Measurements from ENCODE around the gene USP32.
"Not testable (repeated sequence)": the region's sequence is repeated elsewhere in the genome, so short reads cannot be mapped to it uniquely, and the experiment has no call there.

Gene USP32

DNA sequence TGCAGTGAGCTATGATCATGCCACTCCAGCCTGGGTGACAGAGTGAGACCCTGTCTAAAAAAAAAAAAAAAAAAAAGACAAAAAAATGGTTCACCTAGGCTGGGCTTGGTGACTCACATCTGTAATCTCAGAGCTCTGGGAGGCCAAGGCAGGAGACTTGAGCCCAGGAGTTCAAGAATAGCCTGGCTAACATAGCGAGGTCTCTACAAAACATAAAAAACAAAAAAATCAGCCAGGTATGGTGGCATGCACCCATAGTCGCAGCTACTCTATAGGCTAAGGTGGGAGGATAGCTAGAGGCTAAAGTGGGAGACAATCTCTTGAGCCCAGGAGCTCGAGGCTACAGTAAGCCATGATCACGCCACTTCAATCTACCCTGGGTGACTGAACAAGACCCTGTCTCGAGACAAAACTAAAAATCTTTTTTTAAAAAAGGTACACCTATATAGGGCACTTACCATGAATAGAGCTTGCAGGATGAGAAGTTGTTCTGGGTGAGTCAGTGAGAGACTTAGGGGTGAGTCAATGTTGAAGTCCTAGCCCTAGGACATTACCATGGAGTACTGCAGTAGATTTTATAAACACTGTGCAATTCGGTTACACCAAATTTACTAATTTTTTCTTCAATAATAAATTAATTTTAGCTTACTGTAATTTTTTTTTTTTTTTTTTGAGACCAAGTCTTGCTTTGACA, 19.0 kb downstream of the USP32 start:
- no peak for DNase-seq (ENCODE audit: low read depth in 2 of 2)

DNA sequence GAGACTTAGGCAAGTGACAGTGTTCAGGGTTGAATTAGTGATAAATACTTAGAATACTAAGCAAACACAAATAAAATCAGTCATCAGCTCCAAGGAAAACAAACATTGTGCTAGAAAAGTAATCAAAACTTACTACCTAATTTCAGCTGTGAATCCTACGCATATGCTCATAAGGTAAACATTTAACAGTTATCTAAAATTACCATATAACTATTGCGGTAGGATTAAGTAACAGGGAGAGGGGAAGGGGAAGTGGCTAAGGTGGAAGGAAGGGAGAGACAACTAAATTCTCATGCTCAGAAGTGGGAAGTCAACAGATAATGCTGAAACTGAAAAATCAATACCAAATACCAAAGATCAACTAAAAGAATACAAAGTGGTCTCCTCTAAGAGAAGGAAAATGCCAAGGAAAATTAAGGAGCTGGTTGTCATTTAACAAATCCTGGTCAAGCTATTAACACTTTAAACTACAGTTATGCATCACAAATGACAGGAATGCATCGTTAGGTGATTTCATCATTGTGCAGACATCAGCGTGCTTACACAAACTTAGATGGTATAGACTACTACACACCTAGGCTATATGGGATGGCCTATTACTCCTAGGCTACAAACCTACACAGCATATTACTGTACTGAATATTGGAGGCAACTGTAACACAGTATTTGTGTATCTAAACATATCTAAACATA, 20.0 kb downstream of the USP32 start:
- no peak for DNase-seq (ENCODE audit: low read depth in 2 of 2)

DNA sequence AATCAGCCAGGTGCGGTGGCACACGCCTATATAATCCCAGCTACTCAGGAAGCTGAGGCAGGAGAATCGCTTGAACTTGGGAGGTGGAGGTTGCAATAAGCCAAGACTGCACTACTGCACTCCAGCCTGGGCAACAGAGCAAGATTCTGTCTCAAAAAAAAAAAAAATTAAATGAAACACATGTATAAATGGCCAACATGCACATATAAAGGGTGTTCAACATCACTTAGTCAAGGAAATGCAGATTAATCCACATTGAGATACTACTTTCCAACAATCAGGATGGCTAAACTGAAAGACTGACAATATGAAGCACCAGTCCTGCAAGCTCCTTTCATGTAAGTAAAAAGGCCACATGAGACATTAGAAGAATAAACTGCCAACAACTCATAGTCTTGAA, 20.5 kb downstream of the USP32 start:
- DNase-seq (ENCODE audit: low read depth in 2 of 2): no peak

DNA sequence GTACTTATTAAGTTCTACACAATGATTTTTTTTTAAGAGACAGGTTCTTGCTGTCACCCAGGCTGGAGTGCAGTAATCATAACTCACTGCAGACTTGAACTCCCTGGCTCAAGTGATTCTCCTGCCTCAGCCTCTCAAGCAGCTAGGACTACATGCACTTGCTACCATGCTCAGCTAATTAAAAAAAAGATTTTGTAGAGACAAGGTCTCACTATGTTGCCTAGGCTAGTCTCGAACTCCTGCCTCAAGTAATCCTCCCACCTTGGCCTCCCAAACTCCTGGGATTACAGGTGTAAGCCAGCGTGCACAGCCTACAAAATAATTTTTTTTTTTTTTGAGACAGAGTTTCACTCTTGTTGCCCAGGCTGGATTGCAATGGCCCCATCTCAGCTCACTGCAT, 22.2 kb downstream of the USP32 start:
- DNase-seq (ENCODE audit: low read depth in 2 of 2): no peak

DNA sequence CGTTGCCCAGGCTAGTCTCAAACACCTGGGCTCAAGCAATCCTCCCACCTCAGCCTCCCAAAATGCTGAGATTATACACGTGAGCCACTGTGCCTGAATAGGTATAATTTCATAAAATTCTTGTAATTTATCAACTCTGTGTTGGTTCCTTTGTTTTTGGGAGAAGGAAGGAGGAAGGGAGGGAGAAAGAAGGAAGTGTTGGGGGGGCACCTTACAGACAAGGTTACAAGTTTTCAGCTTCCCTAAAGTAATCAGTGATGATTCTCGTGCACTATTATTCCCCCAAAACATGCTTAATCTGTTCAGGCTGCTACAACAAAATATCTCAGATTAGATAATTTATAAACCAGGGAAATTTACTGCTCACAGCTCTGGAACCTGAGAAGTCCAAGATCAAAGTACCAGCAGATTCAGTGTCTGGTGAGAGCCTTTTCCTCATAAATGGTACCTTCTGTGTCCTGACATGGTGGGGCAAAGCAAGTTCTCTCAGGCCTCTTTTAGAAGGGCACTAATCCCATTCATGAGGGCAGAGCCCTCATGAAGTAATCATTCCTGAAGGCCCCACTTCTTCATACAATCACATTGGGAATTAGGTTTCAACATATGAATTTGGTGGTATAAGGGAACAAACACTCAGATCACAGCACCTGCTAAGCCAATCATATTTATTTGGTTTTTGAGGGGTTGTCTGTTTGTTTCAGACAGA, 28.1 kb downstream of the USP32 start:
- no peak for DNase-seq (ENCODE audit: low read depth in 2 of 2)

DNA sequence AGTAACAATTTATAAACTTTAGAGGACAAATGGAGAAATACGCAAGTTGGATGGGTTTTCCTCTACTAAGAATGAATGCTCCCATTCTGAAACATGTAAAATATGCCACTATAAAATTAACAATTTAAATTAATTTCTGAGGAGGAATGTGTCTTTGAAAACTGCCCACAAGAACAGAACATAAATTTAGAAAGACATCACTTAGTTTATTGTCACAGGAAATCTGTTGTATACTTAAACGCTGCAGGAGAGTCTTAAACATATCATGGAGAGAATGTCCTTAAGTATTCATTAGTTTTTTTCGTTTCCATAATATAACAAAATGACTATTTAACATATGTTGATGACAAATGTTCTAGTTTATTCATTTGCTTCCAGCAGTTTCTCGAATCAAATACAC, 29.6 kb downstream of the USP32 start:
- DNase-seq (ENCODE audit: low read depth in 2 of 2): no peak

DNA sequence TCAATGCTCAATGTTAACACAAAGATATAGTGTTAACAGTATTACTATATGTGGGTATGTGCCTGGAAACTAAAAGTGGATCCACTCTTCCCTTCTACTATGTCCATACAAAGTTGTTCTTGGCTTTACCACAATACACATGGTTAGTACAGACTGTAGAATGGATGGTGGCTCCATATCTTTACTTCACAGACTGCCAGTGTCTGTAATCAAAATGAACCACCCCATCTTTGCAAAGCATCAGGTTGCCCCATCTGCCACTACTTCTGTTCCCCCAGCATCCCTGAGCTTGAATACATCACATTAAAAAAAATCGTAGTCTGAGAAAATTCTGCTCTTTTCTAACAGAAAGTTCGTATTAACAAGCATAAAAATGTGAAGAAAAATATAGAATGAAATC, 30.0 kb downstream of the USP32 start:
- DNase-seq (ENCODE audit: low read depth in 2 of 2): no peak

DNA sequence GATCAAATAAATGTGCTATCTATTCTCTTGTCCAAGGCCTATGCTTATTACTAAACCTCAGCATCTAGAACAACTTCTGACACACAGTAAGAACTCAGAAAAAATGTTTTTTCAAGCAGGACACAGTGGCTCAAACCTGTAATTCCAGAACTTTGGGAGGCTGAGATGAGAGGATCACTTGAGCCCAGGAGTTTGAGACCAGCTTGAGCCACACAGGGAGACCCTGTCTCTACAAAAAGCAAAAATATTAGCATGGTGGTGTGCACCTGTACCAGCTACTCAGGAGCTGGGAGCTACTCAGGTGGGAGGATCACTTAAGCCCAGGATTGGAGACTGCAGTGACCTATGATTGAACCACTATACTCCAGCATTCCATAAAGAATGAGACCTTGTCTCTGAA, 32.5 kb downstream of the USP32 start:
- DNase-seq (ENCODE audit: low read depth in 2 of 2): no peak

DNA sequence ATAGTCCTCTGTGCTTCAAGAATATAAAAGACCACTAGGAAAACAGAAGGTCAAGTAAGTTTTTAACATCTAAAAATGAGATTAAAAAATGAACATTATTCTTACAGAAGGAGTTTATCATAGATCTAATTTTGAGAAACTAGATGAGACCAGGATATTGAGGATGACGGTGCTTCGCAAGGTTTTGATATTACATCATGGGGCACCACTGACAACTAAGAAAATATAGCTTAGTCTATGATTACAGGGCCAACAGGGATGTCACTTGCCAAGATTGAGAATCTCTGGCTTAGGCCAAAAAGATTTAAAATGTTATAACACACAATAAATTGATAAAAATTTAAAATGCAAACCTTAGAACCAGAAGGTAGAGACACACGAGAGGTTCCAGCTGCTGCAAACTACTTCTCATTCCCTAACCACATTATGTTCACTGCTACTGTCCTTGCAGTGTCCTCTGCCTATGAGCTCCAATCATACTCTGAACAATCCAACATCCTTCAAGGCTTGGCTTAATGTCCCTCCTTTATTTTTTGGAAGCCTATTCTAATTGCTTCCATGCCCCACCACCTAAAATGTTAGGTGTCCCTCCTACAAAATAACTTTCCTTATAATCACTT, 33.2 kb downstream of the USP32 start:
- no peak for DNase-seq (ENCODE audit: low read depth in 2 of 2)

DNA sequence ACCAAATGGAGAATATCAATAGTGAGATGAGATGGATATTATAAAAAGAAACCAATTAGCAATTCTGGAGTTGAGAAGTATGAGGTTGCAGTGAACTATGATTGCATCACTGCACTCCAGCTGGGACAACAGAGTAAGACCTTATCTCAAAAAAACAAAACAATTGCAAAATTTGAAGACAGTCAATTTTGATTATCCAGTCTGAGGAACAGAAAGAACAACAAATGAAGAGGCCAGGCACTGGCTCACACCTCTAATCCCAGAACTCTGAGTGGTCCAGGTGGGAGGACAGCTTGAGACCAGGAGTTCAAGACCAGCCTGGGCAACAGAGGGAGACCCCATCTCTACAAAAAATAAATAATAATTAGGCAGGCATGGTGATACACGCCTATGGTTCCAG, 35.0 kb downstream of the USP32 start:
- no peak for DNase-seq (ENCODE audit: low read depth in 2 of 2)

DNA sequence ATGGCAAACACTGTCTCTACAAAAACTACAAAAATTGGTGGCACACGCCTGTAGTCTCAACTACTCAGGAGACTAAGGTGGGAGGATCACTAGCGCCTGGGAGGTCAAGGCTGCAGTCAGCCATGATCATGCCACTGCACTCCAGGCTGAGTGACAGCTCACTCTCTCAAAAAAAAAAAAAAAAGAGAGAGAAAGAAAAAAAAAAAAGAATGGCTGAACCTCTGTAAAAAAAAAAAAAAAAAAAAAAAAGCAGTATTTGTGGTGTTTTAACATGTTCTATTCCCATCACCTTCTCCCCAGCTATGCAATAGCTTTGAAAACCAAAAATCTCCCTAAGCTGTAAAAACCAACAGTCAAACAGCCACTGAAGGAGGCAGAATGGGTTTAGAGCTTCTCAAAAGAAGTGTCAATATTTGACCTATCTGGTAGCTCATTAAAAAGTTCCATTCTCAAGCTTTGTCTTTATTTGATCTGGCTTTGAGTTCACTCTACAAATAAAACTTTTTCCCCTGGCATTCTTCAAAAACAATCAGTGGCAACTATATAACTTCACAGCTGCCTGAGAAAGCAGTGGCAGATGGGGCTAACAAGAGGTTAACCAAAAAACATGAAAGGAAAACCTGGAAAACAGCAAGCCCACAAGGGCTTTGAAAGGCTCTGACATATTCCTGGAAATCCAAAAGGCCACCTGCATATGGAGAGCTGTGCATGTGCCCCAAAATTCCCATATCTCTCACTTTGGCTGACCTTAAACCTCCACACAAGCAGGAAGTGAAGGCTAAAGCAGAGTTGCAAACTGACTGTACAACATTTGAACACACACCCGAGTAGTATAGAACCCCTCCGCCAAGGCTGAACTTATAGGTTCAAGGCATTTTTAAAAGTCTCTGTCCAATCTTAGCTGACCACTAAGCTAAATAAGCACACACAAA, 36.0 kb downstream of the USP32 start:
- DNase-seq (ENCODE audit: low read depth in 2 of 2): no peak

DNA sequence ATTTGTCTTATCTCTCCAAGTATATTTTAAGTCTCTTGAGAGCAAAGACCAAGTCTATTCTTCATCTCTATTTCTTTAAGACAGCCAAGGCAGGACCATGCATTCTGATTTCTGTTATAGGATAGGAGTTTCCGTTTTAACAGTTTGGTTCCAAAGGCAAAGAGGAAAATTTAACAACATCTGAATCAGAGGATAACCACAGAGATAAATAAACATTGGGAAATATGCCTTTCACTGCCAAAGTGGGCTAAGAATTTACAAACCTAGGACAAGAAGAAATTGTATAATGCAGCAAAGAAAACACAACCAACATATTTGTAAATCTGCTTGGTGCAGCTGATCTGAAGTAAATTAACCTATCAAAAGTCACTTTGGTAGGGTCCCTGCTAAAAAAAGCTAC, 37.7 kb downstream of the USP32 start:
- no peak for DNase-seq (ENCODE audit: low read depth in 2 of 2)

DNA sequence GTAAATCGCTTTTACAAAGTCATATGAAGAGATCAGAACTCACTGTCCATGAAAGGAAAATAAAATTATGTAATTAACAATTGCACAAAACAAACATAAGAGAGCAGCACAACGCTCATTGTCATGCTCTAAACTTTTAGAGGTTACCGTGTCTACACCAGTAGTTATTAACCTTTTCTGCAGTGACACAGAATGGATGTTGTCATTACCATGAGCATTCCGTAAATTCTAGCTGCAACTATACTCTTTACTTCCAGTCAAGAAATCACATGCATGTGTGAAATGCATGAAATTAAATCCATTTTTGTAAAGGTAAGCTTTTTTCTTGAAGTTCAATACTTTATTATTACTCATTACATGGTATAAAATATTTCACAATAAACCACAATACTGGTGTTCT, 38.2 kb downstream of the USP32 start:
- DNase-seq (ENCODE audit: low read depth in 2 of 2): no peak

DNA sequence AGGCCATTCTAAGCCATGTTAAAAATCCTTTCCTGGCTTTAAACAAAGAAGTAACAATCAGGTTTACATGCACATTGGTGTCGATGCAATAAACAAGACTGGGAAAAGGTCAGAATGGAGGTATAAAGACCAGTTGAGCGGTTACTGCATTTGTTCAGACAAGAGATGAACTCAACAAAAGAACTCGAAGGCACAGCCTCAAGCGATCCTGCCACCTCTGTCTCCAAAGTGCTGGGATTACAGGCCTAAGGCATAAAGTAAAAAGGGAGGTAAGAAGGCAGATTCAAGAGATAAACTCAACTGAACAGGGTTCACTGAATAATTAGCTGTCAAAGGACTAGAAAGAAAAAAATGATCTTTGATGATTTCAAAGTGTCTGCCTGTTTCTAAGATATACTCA, 39.4 kb downstream of the USP32 start:
- DNase-seq (ENCODE audit: low read depth in 2 of 2): no peak

DNA sequence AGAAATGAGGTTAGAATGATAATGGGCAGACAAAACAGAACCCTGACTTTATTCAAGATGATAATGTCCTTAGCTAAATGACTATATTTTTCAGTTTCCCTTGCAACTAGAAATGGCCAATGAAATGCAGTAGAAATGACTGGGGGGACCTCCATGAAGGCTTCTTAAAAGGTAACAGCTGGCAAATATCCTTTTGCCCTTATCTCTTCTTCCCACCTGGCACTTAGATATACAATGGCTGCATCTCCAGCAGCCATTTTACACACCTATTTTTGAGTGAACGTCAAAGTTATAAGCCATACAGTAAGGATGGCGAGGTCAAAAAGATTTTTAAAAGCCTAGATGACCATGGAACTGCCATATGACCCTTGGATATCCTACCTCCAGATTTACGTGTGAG, 39.9 kb downstream of the USP32 start:
- DNase-seq (ENCODE audit: low read depth in 2 of 2): no peak

DNA sequence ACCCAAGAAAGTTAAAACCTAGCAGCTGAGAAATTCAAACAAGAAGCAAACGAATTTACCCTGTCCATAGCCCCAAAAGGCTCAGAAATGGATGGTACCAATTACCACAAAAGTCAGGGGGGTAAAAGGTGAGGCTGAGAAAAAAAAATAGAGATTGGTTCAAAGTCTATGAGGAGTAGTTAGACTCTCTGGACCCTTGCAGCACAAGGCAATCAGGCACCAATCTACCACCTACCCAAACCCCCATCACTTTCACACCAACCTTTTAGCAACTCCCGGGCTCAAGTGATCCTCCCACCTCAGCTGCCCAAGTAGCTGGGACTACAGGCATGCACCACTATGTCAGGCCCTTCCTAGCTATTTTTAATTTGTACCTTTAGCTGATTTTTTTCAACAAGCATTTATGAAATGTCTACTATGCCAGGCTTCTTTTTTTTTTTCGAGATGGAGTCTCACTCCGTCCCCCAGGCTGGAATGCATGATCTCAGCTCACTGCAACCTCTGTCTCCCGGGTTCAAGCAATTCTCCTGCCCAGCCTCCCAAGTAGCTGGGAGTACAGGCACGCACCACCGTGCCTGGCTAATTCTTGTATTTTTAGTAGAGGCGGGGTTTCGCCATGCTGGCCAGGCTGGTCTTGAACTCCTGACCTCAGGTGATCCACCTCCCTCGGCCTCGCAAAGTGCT, 40.8 kb downstream of the USP32 start:
- DNase-seq (ENCODE audit: low read depth in 2 of 2): no peak

DNA sequence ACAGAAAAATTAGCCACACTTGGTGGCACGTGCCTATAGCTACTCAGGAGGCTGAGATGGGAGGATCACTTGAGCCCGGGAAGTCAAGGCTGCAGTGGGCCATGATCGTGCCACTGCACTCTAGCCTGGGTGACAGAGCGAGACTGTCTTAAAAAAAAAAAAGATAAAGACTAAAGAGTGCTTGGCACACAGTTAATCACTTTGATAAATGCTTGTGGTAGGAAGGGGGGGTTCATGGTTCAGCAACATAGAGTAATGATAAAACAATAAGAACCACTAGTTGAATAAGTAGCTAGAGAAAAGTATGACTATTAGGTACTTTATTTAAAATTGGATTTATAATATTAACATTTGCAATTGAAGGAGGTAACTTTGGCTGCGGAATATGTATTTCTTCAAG, 43.3 kb downstream of the USP32 start:
- no peak for DNase-seq (ENCODE audit: low read depth in 2 of 2)

DNA sequence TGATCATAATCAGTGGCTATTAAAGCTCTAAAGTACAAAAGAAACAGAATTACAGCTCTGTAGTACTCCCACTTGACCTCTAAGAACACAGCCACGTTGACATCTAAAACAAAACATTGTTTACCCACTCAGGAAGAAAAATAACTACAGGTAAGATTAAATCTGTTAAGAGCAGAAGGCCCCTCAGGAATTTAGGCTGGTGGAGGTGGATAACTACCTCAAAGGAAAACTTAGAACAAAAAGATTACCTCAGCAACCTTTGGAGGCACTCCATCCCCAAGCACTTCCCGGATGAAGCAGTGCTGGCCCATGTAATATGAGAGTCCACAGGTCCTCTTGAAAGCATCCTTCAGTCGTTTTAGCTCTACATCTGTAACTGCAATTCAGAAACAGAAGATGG, 46.7 kb downstream of the USP32 start:
- DNase-seq (ENCODE audit: low read depth in 2 of 2): no peak

DNA sequence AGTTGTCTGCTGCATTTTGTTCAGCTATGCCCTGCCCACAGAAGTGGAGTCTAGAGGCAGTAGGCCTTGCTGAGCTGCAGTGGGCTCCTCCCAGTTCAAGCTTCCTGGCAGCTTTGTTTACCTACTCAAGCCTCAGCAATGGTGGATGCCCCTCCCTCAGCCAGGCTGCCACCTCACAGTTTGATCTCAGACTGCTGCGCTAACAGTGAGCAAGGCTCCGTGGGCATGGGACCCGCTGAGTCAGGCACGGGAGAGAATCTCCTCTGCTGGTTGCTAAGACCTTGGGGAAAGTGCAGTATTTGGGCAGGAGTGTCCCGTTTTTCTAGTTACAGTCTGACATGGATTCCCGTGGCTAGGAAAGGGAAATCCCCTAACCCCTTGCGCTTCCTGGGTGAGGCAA, 49.4 kb downstream of the USP32 start:
- DNase-seq (ENCODE audit: low read depth in 2 of 2): not testable (repeated sequence)

DNA sequence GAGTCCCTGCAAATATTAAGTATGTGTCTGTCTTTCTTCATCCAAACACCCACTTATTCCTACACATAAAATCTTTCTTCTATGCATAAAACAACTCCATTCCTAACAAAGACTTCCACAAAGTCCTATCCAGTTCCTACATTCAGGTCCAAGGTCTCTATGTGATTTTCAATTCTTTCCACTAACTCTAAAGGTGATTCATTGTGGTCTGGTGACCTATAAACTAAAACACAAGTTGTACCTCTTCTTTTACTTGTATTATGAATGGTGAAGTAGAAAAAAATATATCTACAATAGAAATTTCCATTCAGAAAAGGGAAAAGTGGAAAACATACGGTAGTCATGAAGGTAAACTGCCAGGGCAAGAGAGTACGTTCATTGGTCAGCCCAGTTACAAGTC, 56.6 kb downstream of the USP32 start:
- DNase-seq (ENCODE audit: low read depth in 2 of 2): no peak

DNA sequence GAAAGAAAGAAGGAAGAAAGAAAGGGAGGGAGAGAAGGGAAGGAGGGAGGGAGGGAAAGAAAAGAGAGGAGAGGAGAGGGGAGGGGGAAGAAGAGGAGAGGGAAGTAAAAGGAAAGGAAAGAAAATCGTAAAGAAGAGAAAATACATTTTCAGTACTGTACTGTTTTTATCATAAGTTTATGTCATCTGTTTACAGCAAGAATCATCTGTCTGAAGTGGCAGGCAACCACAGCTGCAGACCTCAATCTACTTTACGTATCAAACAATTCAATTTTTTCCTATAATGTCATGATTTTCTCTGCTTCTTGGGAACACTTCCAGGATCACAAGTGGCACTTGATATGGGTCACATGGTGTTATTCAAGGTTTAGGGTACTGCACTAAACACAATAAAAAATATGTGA, 58.3 kb downstream of the USP32 start:
- DNase-seq (ENCODE audit: low read depth in 2 of 2): no peak
